Hepatocyte (in vitro differentiated cells): ENCODE measurements around the gene ZNF79. TPM values are rescaled to one million over a fixed set of nuclear protein-coding genes. Genes with fewer than 3 reads are reported as not detected.

ENCODE experiments used
- DNase-seq: peaks from one replicate; pipeline ENCODE4 v3.0.0-alpha.2; 2016; ENCODE audit warnings: low spot score
- H2AFZ ChIP-seq: fragments of 200-600 bp; sonication (generic); 2 replicates; pipeline ENCODE4 v1.6.0; 2016; ENCODE audit warnings: antibody characterized with exemption, mild to moderate bottlenecking
- H3K27ac ChIP-seq: fragments of 200-600 bp; sonication (generic); 2 replicates; pipeline ENCODE4 v1.5.1; 2016; ENCODE audit warnings: mild to moderate bottlenecking
- H3K27me3 ChIP-seq: fragments of 200-600 bp; sonication (generic); 2 replicates; pipeline ENCODE4 v1.6.1; 2016
- H3K36me3 ChIP-seq: fragments of 200-600 bp; sonication (generic); replicated peaks from 2 replicates; pipeline ENCODE4 v1.5.1; 2016; ENCODE audit warnings: low read depth; ENCODE audit not compliant: insufficient read depth
- H3K4me1 ChIP-seq: fragments of 200-600 bp; sonication (generic); 2 replicates; pipeline ENCODE4 v1.5.1; 2016; ENCODE audit warnings: mild to moderate bottlenecking, moderate library complexity; ENCODE audit not compliant: insufficient read depth
- H3K4me2 ChIP-seq: fragments of 200-600 bp; sonication (generic); 2 replicates; pipeline ENCODE4 v1.6.0; 2016
- H3K4me3 ChIP-seq: fragments of 200-600 bp; sonication (generic); 2 replicates; pipeline ENCODE4 v1.5.1; 2016; ENCODE audit warnings: mild to moderate bottlenecking
- H3K79me2 ChIP-seq: fragments of 200-600 bp; sonication (generic); 2 replicates; pipeline ENCODE4 v1.6.0; 2017; ENCODE audit warnings: mild to moderate bottlenecking
- H3K9me2 ChIP-seq: fragments of 200-600 bp; sonication (generic); replicated peaks from 2 replicates; pipeline ENCODE4 v1.6.0; 2017; ENCODE audit warnings: mild to moderate bottlenecking; ENCODE audit not compliant: insufficient read depth
- H3K9me3 ChIP-seq: fragments of 200-600 bp; sonication (generic); 2 replicates; pipeline ENCODE4 v1.5.1; 2016; ENCODE audit warnings: low read depth, mild to moderate bottlenecking
- H4K20me1 ChIP-seq: fragments of 200-600 bp; sonication (generic); 2 replicates; pipeline ENCODE4 v1.6.0; 2016; ENCODE audit warnings: mild to moderate bottlenecking; ENCODE audit not compliant: insufficient read depth, poor library complexity, severe bottlenecking
- EZH2 ChIP-seq: fragments of 200-600 bp; sonication (generic); IDR thresholded peaks from 2 replicates; pipeline ENCODE4 v1.6.1; 2016; ENCODE audit warnings: antibody characterized with exemption, mild to moderate bottlenecking, borderline replicate concordance
- EZH2phosphoT487 ChIP-seq: fragments of 200-600 bp; sonication (generic); IDR thresholded peaks from one replicate; pipeline ENCODE4 v1.6.1; 2018; ENCODE audit warnings: antibody characterized with exemption, mild to moderate bottlenecking, low read depth, moderate library complexity; ENCODE audit not compliant: unreplicated experiment, severe bottlenecking
- WGBS: methylation state at CpG from one replicate; pipeline ENCODE4 v1.1.6; 2016; ENCODE audit warnings: low lambda C conversion rate; ENCODE audit errors: missing lambda C conversion rate; 5-methylcytosine and 5-hydroxymethylcytosine counted together
- polyA plus RNA-seq: library from polyadenylated mRNA; unstranded; fragments of >200 nt; fragmentation: Nextera tagmentation; extraction: Ambion mirVana; gene quantifications from 2 replicates; pipeline ENCODE4 v1.2.1, GENCODE V29; 2016
- total RNA-seq: library from RNA; depleted of rRNA; stranded (reverse); fragments of >200 nt; gene quantifications from 2 replicates; pipeline ENCODE4 v1.2.3, GENCODE V29; 2014
- TF ChIP-seq, protein P1 (sequence below): fragments of 200-600 bp; sonication (generic); IDR thresholded peaks from 2 replicates; pipeline ENCODE4 v1.5.1; 2016; ENCODE audit warnings: antibody characterized with exemption, mild to moderate bottlenecking; ENCODE audit not compliant: poor library complexity

Gene ZNF79
- total and polyA plus RNA-seq, 2 experiments from 2014 or later = 6.0 to 9.0 TPM

DNA sequence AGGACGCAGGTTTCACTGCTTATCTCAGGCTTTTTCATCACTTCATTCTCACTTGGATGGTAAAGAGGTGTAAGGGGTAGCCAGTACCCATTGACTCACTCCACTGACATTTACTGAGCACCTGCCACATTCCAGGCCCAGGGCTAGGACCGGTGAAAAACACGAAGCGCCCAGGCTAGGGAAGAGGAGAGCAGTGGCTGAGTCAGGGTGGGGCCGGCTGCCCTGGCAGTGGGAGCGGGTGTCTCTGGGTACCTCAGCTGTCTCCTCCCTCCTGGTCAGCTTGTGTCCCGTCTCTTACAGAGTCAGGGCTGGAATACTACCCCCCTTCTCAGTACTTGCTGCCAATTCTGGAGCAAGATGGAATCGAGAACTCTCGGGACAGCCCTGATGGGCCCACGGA, 49.3 kb downstream of the ZNF79 start:
- H3K9me2 ChIP-seq = no peaks in the 10 kb centered on the region
- no peak overlapping the region for H3K4me2 ChIP-seq
- H3K27me3 ChIP-seq = no peaks in the 10 kb centered on the region
- no peak overlapping the region for H3K4me3 ChIP-seq
- no peak for DNase-seq
- WGBS = 88% methylated on average over 10 of the region's 10 CpGs
- H4K20me1 ChIP-seq = no peaks in the 10 kb centered on the region
- TF ChIP-seq, protein P1, sequence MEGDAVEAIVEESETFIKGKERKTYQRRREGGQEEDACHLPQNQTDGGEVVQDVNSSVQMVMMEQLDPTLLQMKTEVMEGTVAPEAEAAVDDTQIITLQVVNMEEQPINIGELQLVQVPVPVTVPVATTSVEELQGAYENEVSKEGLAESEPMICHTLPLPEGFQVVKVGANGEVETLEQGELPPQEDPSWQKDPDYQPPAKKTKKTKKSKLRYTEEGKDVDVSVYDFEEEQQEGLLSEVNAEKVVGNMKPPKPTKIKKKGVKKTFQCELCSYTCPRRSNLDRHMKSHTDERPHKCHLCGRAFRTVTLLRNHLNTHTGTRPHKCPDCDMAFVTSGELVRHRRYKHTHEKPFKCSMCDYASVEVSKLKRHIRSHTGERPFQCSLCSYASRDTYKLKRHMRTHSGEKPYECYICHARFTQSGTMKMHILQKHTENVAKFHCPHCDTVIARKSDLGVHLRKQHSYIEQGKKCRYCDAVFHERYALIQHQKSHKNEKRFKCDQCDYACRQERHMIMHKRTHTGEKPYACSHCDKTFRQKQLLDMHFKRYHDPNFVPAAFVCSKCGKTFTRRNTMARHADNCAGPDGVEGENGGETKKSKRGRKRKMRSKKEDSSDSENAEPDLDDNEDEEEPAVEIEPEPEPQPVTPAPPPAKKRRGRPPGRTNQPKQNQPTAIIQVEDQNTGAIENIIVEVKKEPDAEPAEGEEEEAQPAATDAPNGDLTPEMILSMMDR = no peak
- TF ChIP-seq EZH2 (no peak), EZH2phosphoT487 (no peak)
- no peaks in the 10 kb centered on the region for H3K79me2 ChIP-seq
- H3K36me3 ChIP-seq = no peaks in the 10 kb centered on the region
- no peak overlapping the region for H2AFZ ChIP-seq
- H3K27ac ChIP-seq = no peak overlapping the region
- H3K4me1 ChIP-seq = no peaks in the 10 kb centered on the region
- H3K9me3 ChIP-seq = no peaks in the 10 kb centered on the region

DNA sequence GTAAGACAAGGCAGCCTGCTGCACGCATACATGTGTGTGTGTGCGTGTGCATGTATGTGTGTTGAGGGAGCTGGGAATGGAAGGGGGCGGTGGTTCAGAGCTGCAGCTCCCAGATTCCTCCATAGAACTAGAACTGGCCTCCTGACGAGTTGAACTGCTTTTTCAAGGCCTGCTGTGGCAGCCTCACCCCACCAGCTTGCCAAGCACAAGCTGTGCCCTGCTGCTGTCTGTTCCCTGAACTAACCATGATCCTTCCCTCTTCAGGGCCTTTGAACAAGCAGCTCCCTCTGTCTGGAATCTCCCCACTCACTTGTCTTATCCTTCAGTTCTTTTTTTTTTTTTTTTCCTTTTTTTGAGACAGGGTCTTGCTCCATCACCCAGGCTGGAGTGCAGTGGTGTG, 49.8 kb downstream of the ZNF79 start:
- no peaks in the 10 kb centered on the region for H3K79me2 ChIP-seq
- H3K27me3 ChIP-seq = no peaks in the 10 kb centered on the region
- H3K9me2 ChIP-seq = no peaks in the 10 kb centered on the region
- H3K4me2 ChIP-seq = no peak overlapping the region
- H2AFZ ChIP-seq = no peak overlapping the region
- WGBS = 93% methylated on average over 4 of the region's 4 CpGs
- no peak overlapping the region for H3K27ac ChIP-seq
- H3K4me3 ChIP-seq = no peak overlapping the region
- DNase-seq = no peak
- no peaks in the 10 kb centered on the region for H3K9me3 ChIP-seq
- no peak for TF ChIP-seq EZH2
- no peak for TF ChIP-seq EZH2phosphoT487
- TF ChIP-seq, protein P1 = no peak
- H4K20me1 ChIP-seq = no peaks in the 10 kb centered on the region
- H3K4me1 ChIP-seq = no peaks in the 10 kb centered on the region
- no peaks in the 10 kb centered on the region for H3K36me3 ChIP-seq

DNA sequence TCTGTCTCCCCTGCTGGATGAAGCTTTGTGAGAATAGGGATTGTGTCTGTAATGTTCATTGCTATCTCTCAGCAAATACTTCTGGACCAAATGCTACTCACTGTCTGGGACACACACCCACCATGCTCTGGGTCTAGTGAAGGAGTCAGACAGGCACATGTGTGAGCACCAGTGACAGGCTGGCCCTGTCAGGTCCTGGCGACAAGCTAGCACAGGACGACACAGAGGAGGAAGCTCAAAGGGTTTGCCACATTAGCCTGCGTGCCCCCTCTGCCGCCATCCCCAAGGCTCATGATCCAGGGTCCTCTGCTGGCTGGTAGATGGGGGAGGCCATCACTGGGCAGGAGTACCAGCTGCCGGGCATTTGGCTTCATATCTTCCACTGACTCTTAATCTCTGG, 50.4 kb downstream of the ZNF79 start:
- H3K27me3 ChIP-seq = no peaks in the 10 kb centered on the region
- H3K36me3 ChIP-seq = no peaks in the 10 kb centered on the region
- no peaks in the 10 kb centered on the region for H3K9me3 ChIP-seq
- DNase-seq = no peak
- no peak overlapping the region for H3K4me2 ChIP-seq
- H3K4me3 ChIP-seq = no peak overlapping the region
- H3K79me2 ChIP-seq = no peaks in the 10 kb centered on the region
- no peak overlapping the region for H2AFZ ChIP-seq
- no peaks in the 10 kb centered on the region for H4K20me1 ChIP-seq
- TF ChIP-seq EZH2phosphoT487 (no peak), EZH2 (no peak)
- TF ChIP-seq, protein P1 = no peak
- no peaks in the 10 kb centered on the region for H3K4me1 ChIP-seq
- H3K9me2 ChIP-seq = no peaks in the 10 kb centered on the region
- no peak overlapping the region for H3K27ac ChIP-seq
- 96% methylated on average over 5 of the region's 5 CpGs for WGBS

DNA sequence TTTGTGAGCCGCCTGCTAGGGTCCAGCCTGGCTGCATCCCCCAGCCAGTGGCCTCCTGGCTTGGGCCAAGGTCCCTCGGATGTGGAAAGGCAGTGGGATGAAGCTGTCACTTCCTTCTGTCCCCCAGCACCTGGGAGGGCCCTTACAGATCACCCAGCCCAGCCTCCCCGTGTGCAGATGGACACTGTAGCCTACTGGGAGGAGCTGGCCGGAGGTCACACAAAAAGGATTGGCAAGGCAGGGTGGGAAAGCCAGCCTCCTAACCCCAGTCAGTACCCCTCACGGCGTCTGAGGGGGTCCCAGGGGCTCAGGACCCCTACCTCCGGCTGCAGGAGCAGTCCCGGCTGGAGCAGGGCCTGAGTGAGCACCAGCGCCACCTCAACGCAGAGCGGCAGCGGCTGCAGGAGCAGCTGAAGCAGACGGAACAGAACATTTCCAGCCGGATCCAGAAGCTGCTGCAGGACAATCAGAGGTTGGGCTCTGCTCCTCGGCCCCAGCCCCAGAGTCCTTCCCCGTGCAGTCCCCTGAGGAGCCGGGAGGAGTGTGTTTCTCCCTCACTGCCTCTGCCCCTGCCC, 55.4 kb downstream of the ZNF79 start:
- Histone ChIP-seq H3K9me2 (no peaks in the 10 kb centered on the region), H2AFZ (no peak overlapping the region), H3K79me2 (no peaks in the 10 kb centered on the region), H3K27ac (no peak overlapping the region), H3K27me3 (no peaks in the 10 kb centered on the region), H3K36me3 (no peaks in the 10 kb centered on the region), H3K4me2 (no peak overlapping the region), H3K4me1 (no peaks in the 10 kb centered on the region), H3K4me3 (no peak overlapping the region), H3K9me3 (no peaks in the 10 kb centered on the region), H4K20me1 (no peaks in the 10 kb centered on the region)
- DNase-seq = no peak
- TF ChIP-seq, protein P1 = no peak
- TF ChIP-seq EZH2 (no peak), EZH2phosphoT487 (no peak)
- 90% methylated on average over 17 of the region's 17 CpGs for WGBS
